K562 (cell line): ENCODE results near the gene MSN. TPM values are rescaled to one million over a fixed set of nuclear protein-coding genes. Genes with fewer than 3 reads are reported as not detected.

ENCODE experiments used
- ATAC-seq: fragments of 200-7000 bp; cut with Tn5 transposase; 3 replicates; pipeline ENCODE4 v1.9.1; 2020; ENCODE audit warnings: moderate library complexity
- BruUV-seq: library from RNA; stranded (reverse); fragments of 400-500 nt; replicated peaks from 2 replicates; lab custom pipeline; 2021; lab: Mats Ljungman, UMichigan
- CTCF ChIA-PET: fragments of 300-600 bp; formaldehyde crosslinking; extraction: SDS; loops from one replicate; lab custom pipeline; 2021; ENCODE audit warnings: low intra/inter-chr PET ratio; lab: Yijun Ruan, JAX
- POLR2A ChIA-PET: fragments of 300-600, 350-650 bp; sonication (Branson Sonifier 250); formaldehyde crosslinking; extraction: SDS; loops from one replicate; lab custom pipeline; 2021; ENCODE audit warnings: antibody characterized with exemption, inconsistent platforms; lab: Yijun Ruan, JAX
- DNase-seq, 4 experiments: peaks; one replicate each; pipeline versions ENCODE4 v3.0.0 to v3.0.0-alpha.2; 2011 to 2018; ENCODE audit warnings: low spot score in 3 of 4, mixed read lengths in 3 of 4; ENCODE audit errors: extremely low read depth in 1 of 4
- FAIRE-seq: peaks from 2 replicates; lab custom pipeline; 2011; peaks lifted over from hg19 to GRCh38; lab: Jason Lieb, UNC
- H2AFZ ChIP-seq: 2 replicates; pipeline ENCODE4 v1.6.0; 2011; ENCODE audit warnings: low read depth, low read length, control low read depth, inconsistent platforms
- H3K27ac ChIP-seq: fragments of 200-600 bp; 3 replicates; pipeline ENCODE4 v1.8.0; 2011; ENCODE audit warnings: low read depth, mild to moderate bottlenecking, control low read depth, inconsistent platforms, low read length, moderate library complexity, mixed read lengths; ENCODE audit errors: extremely low read depth
- H3K27me3 ChIP-seq, 2 experiments: fragments of 300-600 bp in 1 of 2; 2 replicates in 1 of 2; 3 replicates in 1 of 2; pipeline versions ENCODE4 v1.6.0 to v1.8.0; 2011; ENCODE audit warnings: inconsistent platforms in 2 of 2, low read length in 2 of 2, mild to moderate bottlenecking in 1 of 2, mixed read lengths in 1 of 2, moderate library complexity in 1 of 2; ENCODE audit not compliant: control insufficient read depth in 2 of 2, insufficient read depth in 2 of 2
- H3K36me3 ChIP-seq: fragments of 300-600 bp; 3 replicates; pipeline ENCODE4 v1.8.0; 2011; ENCODE audit warnings: mild to moderate bottlenecking, low read length, inconsistent platforms; ENCODE audit not compliant: control insufficient read depth, insufficient read depth
- H3K4me1 ChIP-seq, 2 experiments: fragments of 200-600 bp in 1 of 2; replicated peaks in 1 of 2; 2 replicates in 1 of 2; 3 replicates in 1 of 2; pipeline versions ENCODE4 v1.5.1 to v1.8.0; 2011; ENCODE audit warnings: inconsistent platforms in 2 of 2, low read length in 2 of 2, mild to moderate bottlenecking in 1 of 2, mixed read lengths in 1 of 2, moderate library complexity in 1 of 2; ENCODE audit not compliant: control insufficient read depth in 2 of 2, insufficient read depth in 2 of 2
- H3K4me2 ChIP-seq: 2 replicates; pipeline ENCODE4 v1.6.1; 2011; ENCODE audit warnings: low read length, control low read depth, inconsistent platforms, mixed read lengths; ENCODE audit not compliant: insufficient read depth
- H3K4me3 ChIP-seq: fragments of 200-600 bp; sonication (generic), shearing (Covaris generic); 2 replicates; pipeline ENCODE4 v1.5.1; 2016; ENCODE audit warnings: control low read depth, inconsistent platforms
- H3K79me2 ChIP-seq: fragments of 200-600 bp; 3 replicates; pipeline ENCODE4 v1.8.0; 2011; ENCODE audit warnings: low read length, inconsistent platforms; ENCODE audit not compliant: control insufficient read depth, insufficient read depth
- H3K9ac ChIP-seq, 2 experiments: 2 replicates each; pipeline versions ENCODE4 v1.6.0 to v1.6.1; 2011; ENCODE audit warnings: low read depth in 2 of 2, low read length in 2 of 2, control low read depth in 1 of 2, inconsistent platforms in 1 of 2, mild to moderate bottlenecking in 1 of 2, mixed read lengths in 1 of 2; ENCODE audit not compliant: insufficient read depth in 1 of 2
- H3K9me1 ChIP-seq: one replicate; pipeline ENCODE4 v1.6.0; 2011; ENCODE audit warnings: inconsistent platforms, mild to moderate bottlenecking, low read length, moderate library complexity; ENCODE audit not compliant: control insufficient read depth, insufficient read depth
- H3K9me3 ChIP-seq: replicated peaks from 2 replicates; pipeline ENCODE4 v1.5.1; 2011; ENCODE audit warnings: low read depth, low read length, inconsistent platforms; ENCODE audit not compliant: control insufficient read depth, insufficient read depth
- H4K20me1 ChIP-seq: replicated peaks from 2 replicates; pipeline ENCODE4 v1.6.1; 2011; ENCODE audit warnings: low read length, inconsistent platforms, mixed read lengths; ENCODE audit not compliant: control insufficient read depth, insufficient read depth
- ATF1 ChIP-seq, 2 experiments: fragments of 450-650 bp in 1 of 2; IDR thresholded peaks; 2 replicates each; pipeline ENCODE4 v1.6.1; 2016; ENCODE audit warnings: missing compliant biosample characterization in 1 of 2, missing genetic modification characterization in 1 of 2
- HSF4 ChIP-seq: fragments of 250-450 bp; sonication (Bioruptor Pico); IDR thresholded peaks from 2 replicates; pipeline ENCODE4 v2.1.2; 2022; ENCODE audit warnings: mild to moderate bottlenecking, moderate library complexity, borderline replicate concordance
- RBM39 ChIP-seq: fragments of 200-400 bp; formaldehyde crosslinking; optimal IDR thresholded peaks from 2 replicates; pipeline ENCODE3; 2018; ENCODE audit warnings: low read depth, low read length
- SNAPC5 ChIP-seq: fragments of 250-450 bp; sonication (Bioruptor Pico); IDR thresholded peaks from 2 replicates; pipeline ENCODE4 v1.8.0; 2021; ENCODE audit warnings: moderate library complexity, mild to moderate bottlenecking, inconsistent platforms
- SRSF7 ChIP-seq: fragments of 200-400 bp; formaldehyde crosslinking; optimal IDR thresholded peaks from 2 replicates; pipeline ENCODE3; 2017; ENCODE audit warnings: mild to moderate bottlenecking, low read depth, low read length
- TAF9B ChIP-seq: fragments of 450-650 bp; IDR thresholded peaks from 2 replicates; pipeline ENCODE4 v1.6.1; 2018; ENCODE audit warnings: mild to moderate bottlenecking; ENCODE audit not compliant: partially characterized antibody
- TFAP4 ChIP-seq: sonication (generic); formaldehyde crosslinking; IDR thresholded peaks from 2 replicates; pipeline ENCODE4 v1.8.0; 2022; ENCODE audit warnings: missing genetic modification reagents, mild to moderate bottlenecking, moderate library complexity, borderline replicate concordance
- ZBTB8A ChIP-seq: fragments of 450-650 bp; IDR thresholded peaks from 2 replicates; pipeline ENCODE4 v1.6.1; 2018; ENCODE audit warnings: mild to moderate bottlenecking, moderate library complexity; ENCODE audit not compliant: partially characterized antibody
- ZC3H8 ChIP-seq: fragments of 450-650 bp; IDR thresholded peaks from 2 replicates; pipeline ENCODE4 v1.6.1; 2017
- ZNF12 ChIP-seq: sonication (generic); formaldehyde crosslinking; IDR thresholded peaks from 2 replicates; pipeline ENCODE4 v1.4.0; 2020; ENCODE audit warnings: mild to moderate bottlenecking, missing genetic modification reagents
- ZNF197 ChIP-seq: fragments of 200-800 bp; sonication (Bioruptor generic); IDR thresholded peaks from 2 replicates; pipeline ENCODE4 v1.6.1; 2016; ENCODE audit warnings: low read depth, missing genetic modification characterization, missing compliant biosample characterization
- ZNF57 ChIP-seq: fragments of 450-650 bp; formaldehyde crosslinking; IDR thresholded peaks from 2 replicates; pipeline ENCODE4 v1.4.0; 2020; ENCODE audit warnings: mild to moderate bottlenecking, moderate library complexity
- WGBS: fragments of 100-300 bp; shearing (Covaris generic); methylation state at CpG from one replicate; pipeline ENCODE4 v1.1.6; 2016; ENCODE audit warnings: low coverage, mixed read lengths; ENCODE audit not compliant: insufficient coverage; ENCODE audit errors: missing lambda C conversion rate; 5-methylcytosine and 5-hydroxymethylcytosine counted together
- in situ Hi-C: fragments of 300-500 bp; cut with MboI; formaldehyde crosslinking; loops from 4 replicates; pipeline ENCODE4 v1.15.0; 2018; ENCODE audit warnings: inconsistent platforms, mixed read lengths
- intact Hi-C: fragments of 100-400 bp; cut with micrococcal nuclease; formaldehyde crosslinking; loops from 2 replicates; pipeline ENCODE4 v1.14.2; 2022
- polyA plus RNA-seq, 8 experiments: library from polyadenylated mRNA; depleted of rRNA in 4 of 8; stranded (reverse) in 5 of 8; unstranded in 3 of 8; fragments of >200 nt; fragmentation: Nextera tagmentation in 2 of 8; fragmentation: Illumina TruSeq in 1 of 8; extraction: Ambion mirVana in 2 of 8; extraction: Trizol in 1 of 8; gene quantifications; 2 replicates each; pipeline versions ENCODE4 v1.2.1 to v1.2.3, GENCODE V29; 2011 to 2014; ENCODE audit warnings: inconsistent platforms in 1 of 8, missing spikeins in 1 of 8
- total RNA-seq, 7 experiments: library from RNA; depleted of rRNA in 6 of 7; stranded (reverse); fragments of >200 nt in 6 of 7; fragmentation: Illumina TruSeq in 2 of 7; extraction: Trizol in 2 of 7; gene quantifications; 2 replicates each; pipeline versions ENCODE4 v1.2.1 to v1.2.3, GENCODE V29; 2011 to 2021; ENCODE audit warnings: low replicate concordance in 1 of 7
- TF ChIP-seq, protein P1 (sequence below): sonication (generic); formaldehyde crosslinking; IDR thresholded peaks from 2 replicates; pipeline ENCODE4 v1.8.0; 2022; ENCODE audit warnings: mild to moderate bottlenecking, missing genetic modification reagents
- TF ChIP-seq, protein P2 (sequence below), 2 experiments: fragments of 450-650 bp; formaldehyde crosslinking in 1 of 2; IDR thresholded peaks; 2 replicates each; pipeline versions ENCODE4 v1.4.0 to v1.6.1; 2014 to 2020; ENCODE audit warnings: mild to moderate bottlenecking in 2 of 2, borderline replicate concordance in 1 of 2, low read depth in 1 of 2

MSN gene
- total and polyA plus RNA-seq, 9 of the 15 experiments (the other 6 are each of a cell fraction or from before 2014, with no cell fraction given) = 128 to 486 (median 237) TPM

GRCh38 chrX:65634732-65635131 is 32.7 kb upstream of the MSN start:
- ChIA-PET CTCF (no interaction called here), POLR2A (no interaction called here)
- WGBS = 53% methylated on average over 3 of the region's 4 CpGs
- no TSS peak for BruUV-seq
- no peaks in the 10 kb centered on the region; a peak in 1 of 5 replicates for H3K4me1 ChIP-seq
- no peak for FAIRE-seq
- no peak for ATAC-seq
- no peaks in the 10 kb centered on the region for H3K79me2 ChIP-seq
- H3K9me3 ChIP-seq = no peaks in the 10 kb centered on the region
- no peaks in the 10 kb centered on the region for H3K9me1 ChIP-seq
- no peaks in the 10 kb centered on the region for H4K20me1 ChIP-seq
- no peaks in the 10 kb centered on the region for H3K36me3 ChIP-seq
- DNase-seq = no peak
- no peak overlapping the region for H3K4me3 ChIP-seq
- H3K27me3 ChIP-seq = no peaks in the 10 kb centered on the region
- no peak overlapping the region for H3K27ac ChIP-seq
- intact Hi-C loops (no loop called here), in situ Hi-C loops (no loop called here)
- H3K9ac ChIP-seq = no peak overlapping the region
- H3K4me2 ChIP-seq = no peak overlapping the region
- H2AFZ ChIP-seq = no peak overlapping the region
- TF ChIP-seq SNAPC5 (no peak), ATF1 (CRISPR knock-in tag; IDR thresholded peaks at IDR 0.05) (no peak), ATF1 (tag; IDR thresholded peaks at IDR 0.05) (no peak), TFAP4 (no peak), ZC3H8 (no peak), ZNF12 (no peak), RBM39 (no peak), SRSF7 (no peak), ZNF57 (CRISPR knock-in tag) (no peak), TAF9B (no peak), HSF4 (CRISPR knock-in tag) (no peak), ZBTB8A (no peak), ZNF197 (CRISPR knock-in tag) (no peak)
- TF ChIP-seq, protein P1, sequence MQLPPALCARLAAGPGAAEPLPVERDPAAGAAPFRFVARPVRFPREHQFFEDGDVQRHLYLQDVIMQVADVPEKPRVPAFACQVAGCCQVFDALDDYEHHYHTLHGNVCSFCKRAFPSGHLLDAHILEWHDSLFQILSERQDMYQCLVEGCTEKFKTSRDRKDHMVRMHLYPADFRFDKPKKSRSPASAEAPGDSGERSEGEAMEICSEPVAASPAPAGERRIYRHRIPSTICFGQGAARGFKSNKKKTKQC (CRISPR knock-in tag) = no peak
- TF ChIP-seq, protein P2, sequence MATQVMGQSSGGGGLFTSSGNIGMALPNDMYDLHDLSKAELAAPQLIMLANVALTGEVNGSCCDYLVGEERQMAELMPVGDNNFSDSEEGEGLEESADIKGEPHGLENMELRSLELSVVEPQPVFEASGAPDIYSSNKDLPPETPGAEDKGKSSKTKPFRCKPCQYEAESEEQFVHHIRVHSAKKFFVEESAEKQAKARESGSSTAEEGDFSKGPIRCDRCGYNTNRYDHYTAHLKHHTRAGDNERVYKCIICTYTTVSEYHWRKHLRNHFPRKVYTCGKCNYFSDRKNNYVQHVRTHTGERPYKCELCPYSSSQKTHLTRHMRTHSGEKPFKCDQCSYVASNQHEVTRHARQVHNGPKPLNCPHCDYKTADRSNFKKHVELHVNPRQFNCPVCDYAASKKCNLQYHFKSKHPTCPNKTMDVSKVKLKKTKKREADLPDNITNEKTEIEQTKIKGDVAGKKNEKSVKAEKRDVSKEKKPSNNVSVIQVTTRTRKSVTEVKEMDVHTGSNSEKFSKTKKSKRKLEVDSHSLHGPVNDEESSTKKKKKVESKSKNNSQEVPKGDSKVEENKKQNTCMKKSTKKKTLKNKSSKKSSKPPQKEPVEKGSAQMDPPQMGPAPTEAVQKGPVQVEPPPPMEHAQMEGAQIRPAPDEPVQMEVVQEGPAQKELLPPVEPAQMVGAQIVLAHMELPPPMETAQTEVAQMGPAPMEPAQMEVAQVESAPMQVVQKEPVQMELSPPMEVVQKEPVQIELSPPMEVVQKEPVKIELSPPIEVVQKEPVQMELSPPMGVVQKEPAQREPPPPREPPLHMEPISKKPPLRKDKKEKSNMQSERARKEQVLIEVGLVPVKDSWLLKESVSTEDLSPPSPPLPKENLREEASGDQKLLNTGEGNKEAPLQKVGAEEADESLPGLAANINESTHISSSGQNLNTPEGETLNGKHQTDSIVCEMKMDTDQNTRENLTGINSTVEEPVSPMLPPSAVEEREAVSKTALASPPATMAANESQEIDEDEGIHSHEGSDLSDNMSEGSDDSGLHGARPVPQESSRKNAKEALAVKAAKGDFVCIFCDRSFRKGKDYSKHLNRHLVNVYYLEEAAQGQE (IDR thresholded peaks at IDR 0.05; ENCODE audit: borderline replicate concordance) = no peak
- TF ChIP-seq, protein P2 (CRISPR knock-in tag; IDR thresholded peaks at IDR 0.05; ENCODE audit: low read depth) = no peak
